K562 (cell line): ENCODE data around the gene PTCRA. TPM values are rescaled to one million over a fixed set of nuclear protein-coding genes. Genes with fewer than 3 reads are reported as not detected.
"Not testable (repeated sequence)": the region's sequence is repeated elsewhere in the genome, so short reads cannot be mapped to it uniquely, and the experiment has no call there.

Experiments used
- ATAC-seq: fragments of 200-7000 bp; cut with Tn5 transposase; 3 replicates; pipeline ENCODE4 v1.9.1; 2020; ENCODE audit warnings: moderate library complexity
- BruUV-seq: library from RNA; stranded (reverse); fragments of 400-500 nt; replicated peaks from 2 replicates; lab custom pipeline; 2021; lab: Mats Ljungman, UMichigan
- CTCF ChIA-PET: fragments of 300-600 bp; formaldehyde crosslinking; extraction: SDS; loops from one replicate; lab custom pipeline; 2021; ENCODE audit warnings: low intra/inter-chr PET ratio; lab: Yijun Ruan, JAX
- POLR2A ChIA-PET: fragments of 300-600, 350-650 bp; sonication (Branson Sonifier 250); formaldehyde crosslinking; extraction: SDS; loops from one replicate; lab custom pipeline; 2021; ENCODE audit warnings: antibody characterized with exemption, inconsistent platforms; lab: Yijun Ruan, JAX
- DNase-seq, 4 experiments: peaks; one replicate each; pipeline versions ENCODE4 v3.0.0 to v3.0.0-alpha.2; 2011 to 2018; ENCODE audit warnings: low spot score in 3 of 4, mixed read lengths in 3 of 4; ENCODE audit errors: extremely low read depth in 1 of 4
- FAIRE-seq: peaks from 2 replicates; lab custom pipeline; 2011; peaks lifted over from hg19 to GRCh38; lab: Jason Lieb, UNC
- H2AFZ ChIP-seq: 2 replicates; pipeline ENCODE4 v1.6.0; 2011; ENCODE audit warnings: low read depth, low read length, control low read depth, inconsistent platforms
- H3K27ac ChIP-seq: fragments of 200-600 bp; 3 replicates; pipeline ENCODE4 v1.8.0; 2011; ENCODE audit warnings: low read depth, mild to moderate bottlenecking, control low read depth, inconsistent platforms, low read length, moderate library complexity, mixed read lengths; ENCODE audit errors: extremely low read depth
- H3K27me3 ChIP-seq, 2 experiments: fragments of 300-600 bp in 1 of 2; 2 replicates in 1 of 2; 3 replicates in 1 of 2; pipeline versions ENCODE4 v1.6.0 to v1.8.0; 2011; ENCODE audit warnings: inconsistent platforms in 2 of 2, low read length in 2 of 2, mild to moderate bottlenecking in 1 of 2, mixed read lengths in 1 of 2, moderate library complexity in 1 of 2; ENCODE audit not compliant: control insufficient read depth in 2 of 2, insufficient read depth in 2 of 2
- H3K36me3 ChIP-seq: fragments of 300-600 bp; 3 replicates; pipeline ENCODE4 v1.8.0; 2011; ENCODE audit warnings: mild to moderate bottlenecking, low read length, inconsistent platforms; ENCODE audit not compliant: control insufficient read depth, insufficient read depth
- H3K4me1 ChIP-seq, 2 experiments: fragments of 200-600 bp in 1 of 2; replicated peaks in 1 of 2; 2 replicates in 1 of 2; 3 replicates in 1 of 2; pipeline versions ENCODE4 v1.5.1 to v1.8.0; 2011; ENCODE audit warnings: inconsistent platforms in 2 of 2, low read length in 2 of 2, mild to moderate bottlenecking in 1 of 2, mixed read lengths in 1 of 2, moderate library complexity in 1 of 2; ENCODE audit not compliant: control insufficient read depth in 2 of 2, insufficient read depth in 2 of 2
- H3K4me2 ChIP-seq: 2 replicates; pipeline ENCODE4 v1.6.1; 2011; ENCODE audit warnings: low read length, control low read depth, inconsistent platforms, mixed read lengths; ENCODE audit not compliant: insufficient read depth
- H3K4me3 ChIP-seq: fragments of 200-600 bp; sonication (generic), shearing (Covaris generic); 2 replicates; pipeline ENCODE4 v1.5.1; 2016; ENCODE audit warnings: control low read depth, inconsistent platforms
- H3K79me2 ChIP-seq: fragments of 200-600 bp; 3 replicates; pipeline ENCODE4 v1.8.0; 2011; ENCODE audit warnings: low read length, inconsistent platforms; ENCODE audit not compliant: control insufficient read depth, insufficient read depth
- H3K9ac ChIP-seq, 2 experiments: 2 replicates each; pipeline versions ENCODE4 v1.6.0 to v1.6.1; 2011; ENCODE audit warnings: low read depth in 2 of 2, low read length in 2 of 2, control low read depth in 1 of 2, inconsistent platforms in 1 of 2, mild to moderate bottlenecking in 1 of 2, mixed read lengths in 1 of 2; ENCODE audit not compliant: insufficient read depth in 1 of 2
- H3K9me1 ChIP-seq: one replicate; pipeline ENCODE4 v1.6.0; 2011; ENCODE audit warnings: inconsistent platforms, mild to moderate bottlenecking, low read length, moderate library complexity; ENCODE audit not compliant: control insufficient read depth, insufficient read depth
- H3K9me3 ChIP-seq: replicated peaks from 2 replicates; pipeline ENCODE4 v1.5.1; 2011; ENCODE audit warnings: low read depth, low read length, inconsistent platforms; ENCODE audit not compliant: control insufficient read depth, insufficient read depth
- H4K20me1 ChIP-seq: replicated peaks from 2 replicates; pipeline ENCODE4 v1.6.1; 2011; ENCODE audit warnings: low read length, inconsistent platforms, mixed read lengths; ENCODE audit not compliant: control insufficient read depth, insufficient read depth
- ADNP ChIP-seq: fragments of 200-800 bp; sonication (Bioruptor generic); IDR thresholded peaks from 2 replicates; pipeline ENCODE4 v1.6.1; 2016; ENCODE audit warnings: missing genetic modification characterization, missing compliant biosample characterization
- GATA2 ChIP-seq: sonication (generic); formaldehyde crosslinking; IDR thresholded peaks from 2 replicates; pipeline ENCODE4 v1.4.0; 2020; ENCODE audit warnings: mild to moderate bottlenecking, missing genetic modification reagents
- SPI1 ChIP-seq: IDR thresholded peaks from 2 replicates; pipeline ENCODE4 v1.6.1; 2011; ENCODE audit warnings: low read depth, low read length, control low read depth, borderline replicate concordance
- TEAD1 ChIP-seq, 2 experiments: fragments of 450-650 bp in 1 of 2; sonication (generic) in 1 of 2; formaldehyde crosslinking; IDR thresholded peaks; 2 replicates each; pipeline versions ENCODE4 v1.4.0 to v1.8.0; 2020 to 2022; ENCODE audit warnings: mild to moderate bottlenecking in 2 of 2, missing genetic modification reagents in 1 of 2
- WGBS: fragments of 100-300 bp; shearing (Covaris generic); methylation state at CpG from one replicate; pipeline ENCODE4 v1.1.6; 2016; ENCODE audit warnings: low coverage, mixed read lengths; ENCODE audit not compliant: insufficient coverage; ENCODE audit errors: missing lambda C conversion rate; 5-methylcytosine and 5-hydroxymethylcytosine counted together
- in situ Hi-C: fragments of 300-500 bp; cut with MboI; formaldehyde crosslinking; loops from 4 replicates; pipeline ENCODE4 v1.15.0; 2018; ENCODE audit warnings: inconsistent platforms, mixed read lengths
- intact Hi-C: fragments of 100-400 bp; cut with micrococcal nuclease; formaldehyde crosslinking; loops from 2 replicates; pipeline ENCODE4 v1.14.2; 2022
- polyA plus RNA-seq, 8 experiments: library from polyadenylated mRNA; depleted of rRNA in 4 of 8; stranded (reverse) in 5 of 8; unstranded in 3 of 8; fragments of >200 nt; fragmentation: Nextera tagmentation in 2 of 8; fragmentation: Illumina TruSeq in 1 of 8; extraction: Ambion mirVana in 2 of 8; extraction: Trizol in 1 of 8; gene quantifications; 2 replicates each; pipeline versions ENCODE4 v1.2.1 to v1.2.3, GENCODE V29; 2011 to 2014; ENCODE audit warnings: inconsistent platforms in 1 of 8, missing spikeins in 1 of 8
- total RNA-seq, 7 experiments: library from RNA; depleted of rRNA in 6 of 7; stranded (reverse); fragments of >200 nt in 6 of 7; fragmentation: Illumina TruSeq in 2 of 7; extraction: Trizol in 2 of 7; gene quantifications; 2 replicates each; pipeline versions ENCODE4 v1.2.1 to v1.2.3, GENCODE V29; 2011 to 2021; ENCODE audit warnings: low replicate concordance in 1 of 7
- TF ChIP-seq, protein P1 (sequence below), 3 experiments: IDR thresholded peaks in 2 of 3; conservative IDR thresholded peaks in 1 of 3; 2 replicates each; pipeline ENCODE4 v1.5.1; 2011 to 2012; ENCODE audit warnings: low read length in 3 of 3, mild to moderate bottlenecking in 3 of 3, control low read depth in 2 of 3, improper control_type of control experiment in 1 of 3, inconsistent platforms in 1 of 3, low read depth in 1 of 3, mixed read lengths in 1 of 3, moderate library complexity in 1 of 3; ENCODE audit not compliant: insufficient read depth in 2 of 3

PTCRA gene
- total and polyA plus RNA-seq, 9 of the 15 experiments (the other 6 are each of a cell fraction or from before 2014, with no cell fraction given), result 0.21 TPM; not detected in 8

DNA sequence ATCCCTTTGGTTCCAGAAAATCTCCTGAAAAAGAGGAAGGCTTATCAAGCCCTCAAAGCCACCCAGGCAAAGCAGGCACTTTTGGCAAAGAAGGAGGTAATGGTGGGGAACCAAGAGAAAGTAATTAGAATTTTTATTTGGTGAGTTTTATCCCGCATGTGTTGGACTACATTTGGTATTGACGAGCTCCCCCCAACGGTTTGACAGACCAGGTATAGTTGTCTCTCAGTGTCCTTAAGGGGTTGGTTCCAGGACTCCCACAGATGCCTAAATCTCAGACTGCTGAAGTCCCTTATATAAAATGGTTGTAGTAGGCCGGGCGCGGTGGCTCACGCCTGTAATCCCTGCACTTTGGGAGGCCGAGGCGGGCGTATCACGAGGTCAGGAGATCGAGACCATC lies 35.0 kb upstream of the PTCRA start:
- TF ChIP-seq TEAD1 (CRISPR knock-in tag; IDR thresholded peaks at IDR 0.05) (0 out of 4 replicates have a peak, but pooled peaks of 1 of the 2 experiments have one; percentile 31), GATA2 (peak; percentile 35; the same call in 1 of the 2 replicates), ADNP (0 out of 2 replicates have a peak, but pooled peaks have one; percentile 10), SPI1 (0 out of 2 replicates have a peak, but pooled peaks have one; percentile 29)
- TF ChIP-seq, protein P1, sequence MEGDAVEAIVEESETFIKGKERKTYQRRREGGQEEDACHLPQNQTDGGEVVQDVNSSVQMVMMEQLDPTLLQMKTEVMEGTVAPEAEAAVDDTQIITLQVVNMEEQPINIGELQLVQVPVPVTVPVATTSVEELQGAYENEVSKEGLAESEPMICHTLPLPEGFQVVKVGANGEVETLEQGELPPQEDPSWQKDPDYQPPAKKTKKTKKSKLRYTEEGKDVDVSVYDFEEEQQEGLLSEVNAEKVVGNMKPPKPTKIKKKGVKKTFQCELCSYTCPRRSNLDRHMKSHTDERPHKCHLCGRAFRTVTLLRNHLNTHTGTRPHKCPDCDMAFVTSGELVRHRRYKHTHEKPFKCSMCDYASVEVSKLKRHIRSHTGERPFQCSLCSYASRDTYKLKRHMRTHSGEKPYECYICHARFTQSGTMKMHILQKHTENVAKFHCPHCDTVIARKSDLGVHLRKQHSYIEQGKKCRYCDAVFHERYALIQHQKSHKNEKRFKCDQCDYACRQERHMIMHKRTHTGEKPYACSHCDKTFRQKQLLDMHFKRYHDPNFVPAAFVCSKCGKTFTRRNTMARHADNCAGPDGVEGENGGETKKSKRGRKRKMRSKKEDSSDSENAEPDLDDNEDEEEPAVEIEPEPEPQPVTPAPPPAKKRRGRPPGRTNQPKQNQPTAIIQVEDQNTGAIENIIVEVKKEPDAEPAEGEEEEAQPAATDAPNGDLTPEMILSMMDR (IDR thresholded peaks at IDR 0.05 in 2 of 3, conservative IDR thresholded peaks at IDR 0.05 in 1 of 3; ENCODE audit: insufficient read depth in 2 of 3, low read depth in 1 of 3, low read length in 3 of 3), result peak in 1 of 3 experiments; percentile 20; a peak in 1 of 6 replicates
- POLR2A ChIA-PET, result interaction anchor here (0.6 to 5.0 kb wide), 11 partner anchors 10 to 1096 kb away, joined by 3 to 34 read pairs (median 5); partner anchors contain the start of genes BICRAL and TBCC

More for the DNA sequence above, 35.0 kb upstream of the PTCRA start:
- H2AFZ ChIP-seq, CTCF ChIA-PET, H3K9me1 ChIP-seq, BruUV-seq, in situ Hi-C loops, H3K27me3 ChIP-seq, H3K9me3 ChIP-seq, intact Hi-C loops, H4K20me1 ChIP-seq, FAIRE-seq, ATAC-seq: not testable (repeated sequence)
- H3K4me2 ChIP-seq, result peak overlapping the region; percentile 99
- peak in 2 of 4 experiments; percentile 37 to 39 for DNase-seq
- peak overlapping the region; percentile 92 for H3K4me3 ChIP-seq
- WGBS, result 73% methylated on average over 12 of the region's 12 CpGs
- peaks cover 57% of the 10 kb centered on the region for H3K79me2 ChIP-seq
- H3K4me1 ChIP-seq, result peaks cover 0 to 20% of the 10 kb centered on the region in 2 experiments; a peak in 3 of 5 replicates
- peaks cover 48% of the 10 kb centered on the region for H3K36me3 ChIP-seq
- H3K9ac ChIP-seq, result peak overlapping the region; percentile 92 to 99
- H3K27ac ChIP-seq, result peak overlapping the region; percentile 99
